ENCODE results near the gene SERPINB10. TPM values are rescaled to one million over a fixed set of nuclear protein-coding genes. Genes with fewer than 3 reads are reported as not detected.

The SERPINB10 gene, protein sequence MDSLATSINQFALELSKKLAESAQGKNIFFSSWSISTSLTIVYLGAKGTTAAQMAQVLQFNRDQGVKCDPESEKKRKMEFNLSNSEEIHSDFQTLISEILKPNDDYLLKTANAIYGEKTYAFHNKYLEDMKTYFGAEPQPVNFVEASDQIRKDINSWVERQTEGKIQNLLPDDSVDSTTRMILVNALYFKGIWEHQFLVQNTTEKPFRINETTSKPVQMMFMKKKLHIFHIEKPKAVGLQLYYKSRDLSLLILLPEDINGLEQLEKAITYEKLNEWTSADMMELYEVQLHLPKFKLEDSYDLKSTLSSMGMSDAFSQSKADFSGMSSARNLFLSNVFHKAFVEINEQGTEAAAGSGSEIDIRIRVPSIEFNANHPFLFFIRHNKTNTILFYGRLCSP
- not detected in 2 replicates for total RNA-seq

GRCh38 chr18:63907664-63908063, at the start of gene SERPINB10:
TSS of gene SERPINB10 (plus strand) at chr18:63907958. CDS start at chr18:63915511, 7,553 bp downstream.
- DNase-seq, result no peak

GRCh38 chr18:63858456-63858855, 49.3 kb upstream of the SERPINB10 start:
- no peak for DNase-seq

DNA sequence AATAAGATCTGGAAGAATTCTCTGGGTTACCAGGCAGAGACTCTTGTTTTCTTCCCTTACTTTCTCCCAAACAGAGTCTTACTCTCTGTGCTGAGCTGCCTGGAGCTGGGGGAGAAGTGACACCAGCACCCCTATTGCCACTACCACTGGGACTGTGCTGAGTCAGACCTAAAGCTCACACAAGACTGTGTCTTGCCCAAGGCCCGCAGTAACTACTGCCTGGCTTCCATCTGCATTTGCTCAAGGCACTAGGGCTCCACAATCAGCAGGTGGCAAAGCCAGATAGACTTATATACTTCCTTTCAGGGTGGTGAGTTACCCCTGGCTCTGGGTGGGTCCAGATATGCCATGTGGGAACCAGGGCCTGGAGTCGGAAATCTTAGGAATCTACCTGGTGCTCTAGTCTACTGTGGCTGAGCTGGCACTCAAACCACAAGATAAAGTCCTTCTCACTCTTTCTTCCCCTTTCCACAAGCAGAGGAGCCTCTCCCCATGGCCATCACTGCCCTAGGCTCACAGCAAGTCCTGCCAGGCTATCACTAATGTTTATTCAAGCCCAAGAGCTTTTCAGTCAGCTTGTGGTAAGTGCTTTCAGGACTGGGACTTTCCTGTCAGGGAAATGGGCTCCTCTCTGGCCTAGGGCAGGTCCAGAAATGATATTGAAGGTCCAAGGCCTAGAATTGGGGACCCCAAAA, 47.8 kb upstream of the SERPINB10 start:
- DNase-seq, result no peak

DNA sequence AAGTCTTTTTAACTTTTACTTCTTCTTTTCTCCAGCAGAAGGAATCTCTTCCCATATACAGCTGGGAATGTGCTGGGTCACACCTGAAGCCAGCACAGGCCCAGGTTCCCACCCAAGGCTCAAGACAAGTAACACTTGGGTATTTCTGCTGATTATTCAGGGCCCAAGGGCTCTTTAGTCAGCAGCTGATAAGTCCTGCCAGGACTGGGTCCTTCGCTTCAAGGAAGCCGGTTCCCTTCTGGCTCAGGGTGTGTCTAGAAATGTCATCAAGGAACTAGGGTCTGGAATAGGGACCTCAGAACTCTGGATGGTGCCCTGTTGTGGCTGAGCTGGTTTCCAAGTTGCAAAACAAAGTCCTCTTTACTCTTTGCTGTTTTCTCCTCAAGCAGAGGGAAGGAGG, 47.2 kb upstream of the SERPINB10 start:
- no peak for DNase-seq

GRCh38 chr18:63867368-63868125, 40.2 kb upstream of the SERPINB10 start:
- no peak for DNase-seq

- DNase-seq, result no peak
Measured at GRCh38 chr18:63868546-63868945, 39.2 kb upstream of the SERPINB10 start.

DNA sequence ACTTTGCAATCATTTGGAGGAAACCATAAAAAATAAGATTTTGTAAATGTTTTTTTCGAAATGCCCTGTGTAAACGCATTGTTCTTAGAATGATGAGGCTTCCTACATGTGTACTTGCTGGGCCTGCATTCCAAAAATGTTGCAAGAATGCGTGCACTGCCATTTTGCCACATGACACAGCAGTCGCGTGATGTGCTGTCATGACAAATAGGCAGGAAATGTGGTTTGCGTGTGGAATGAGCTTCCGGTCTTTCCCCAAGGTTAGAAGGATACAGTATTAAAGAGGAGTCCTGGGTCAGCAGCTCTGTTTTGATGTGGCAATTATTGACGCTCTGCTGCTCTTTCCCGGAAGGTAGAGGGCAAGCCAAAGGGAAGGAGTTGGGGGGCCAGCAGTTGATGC, 38.4 kb upstream of the SERPINB10 start:
- peak; percentile 25 for DNase-seq

- no peak for DNase-seq
Measured at GRCh38 chr18:63869851-63870250, 37.9 kb upstream of the SERPINB10 start.

- DNase-seq, result no peak
Measured at GRCh38 chr18:63871836-63872235, 35.9 kb upstream of the SERPINB10 start.

- DNase-seq, result no peak
Measured at GRCh38 chr18:63872586-63872985, 35.2 kb upstream of the SERPINB10 start.

GRCh38 chr18:63878343-63878742, 29.4 kb upstream of the SERPINB10 start:
- no peak for DNase-seq

DNA sequence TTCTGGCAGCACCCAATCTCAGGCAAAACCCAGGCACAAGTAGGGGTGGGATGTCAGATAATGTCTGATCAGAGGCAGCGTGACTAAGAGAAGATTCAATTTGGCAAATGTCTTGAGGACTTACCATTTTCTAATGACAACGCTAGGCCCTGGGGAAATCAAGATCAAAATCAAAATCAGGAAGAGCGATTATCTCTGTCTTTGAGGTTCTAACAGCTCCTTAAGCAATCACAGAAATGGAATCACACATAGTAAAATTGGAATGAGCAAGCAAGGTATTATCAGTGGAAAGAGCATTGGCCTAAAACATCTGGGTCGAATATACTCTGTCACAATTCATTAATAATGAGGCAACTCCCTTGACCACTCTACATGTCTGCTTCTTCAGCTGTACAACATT, 28.8 kb upstream of the SERPINB10 start:
- DNase-seq, result no peak

DNA sequence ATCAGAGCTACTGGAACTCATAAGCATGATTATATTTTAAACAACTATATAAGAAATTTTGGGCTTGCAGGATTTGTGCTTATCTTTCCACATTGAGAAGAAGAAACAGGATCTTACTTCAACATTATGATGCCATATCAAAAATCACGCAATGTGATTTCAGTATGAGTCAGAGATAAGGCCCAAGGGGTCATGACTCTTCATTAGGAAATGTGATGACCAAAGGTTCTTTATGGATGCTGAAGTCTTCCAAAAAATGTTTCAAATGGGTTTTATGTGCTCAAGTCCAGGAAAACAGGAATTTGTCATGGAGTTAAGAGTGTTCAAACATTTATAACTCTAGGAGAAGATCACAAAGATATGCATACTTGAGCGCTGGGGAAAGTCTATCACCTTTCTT, 28.0 kb upstream of the SERPINB10 start:
- DNase-seq, result peak; percentile 37

- DNase-seq, result peak; percentile 30
Measured at GRCh38 chr18:63881851-63882250, 25.9 kb upstream of the SERPINB10 start.

- peak; percentile 75 for DNase-seq
Measured at GRCh38 chr18:63882333-63883141, 25.2 kb upstream of the SERPINB10 start.

GRCh38 chr18:63883617-63884016, 24.1 kb upstream of the SERPINB10 start:
- no peak for DNase-seq

GRCh38 chr18:63887424-63887823, 20.3 kb upstream of the SERPINB10 start, which contains the start of gene SERPINB2:
TSS of gene SERPINB2 (plus strand) at chr18:63887705. CDS start at chr18:63891445, 3,740 bp downstream.
- no peak for DNase-seq

- no peak for DNase-seq
Measured at GRCh38 chr18:63888470-63889190, 19.1 kb upstream of the SERPINB10 start.

- no peak for DNase-seq
Measured at GRCh38 chr18:63889626-63890025, 18.1 kb upstream of the SERPINB10 start.

DNA sequence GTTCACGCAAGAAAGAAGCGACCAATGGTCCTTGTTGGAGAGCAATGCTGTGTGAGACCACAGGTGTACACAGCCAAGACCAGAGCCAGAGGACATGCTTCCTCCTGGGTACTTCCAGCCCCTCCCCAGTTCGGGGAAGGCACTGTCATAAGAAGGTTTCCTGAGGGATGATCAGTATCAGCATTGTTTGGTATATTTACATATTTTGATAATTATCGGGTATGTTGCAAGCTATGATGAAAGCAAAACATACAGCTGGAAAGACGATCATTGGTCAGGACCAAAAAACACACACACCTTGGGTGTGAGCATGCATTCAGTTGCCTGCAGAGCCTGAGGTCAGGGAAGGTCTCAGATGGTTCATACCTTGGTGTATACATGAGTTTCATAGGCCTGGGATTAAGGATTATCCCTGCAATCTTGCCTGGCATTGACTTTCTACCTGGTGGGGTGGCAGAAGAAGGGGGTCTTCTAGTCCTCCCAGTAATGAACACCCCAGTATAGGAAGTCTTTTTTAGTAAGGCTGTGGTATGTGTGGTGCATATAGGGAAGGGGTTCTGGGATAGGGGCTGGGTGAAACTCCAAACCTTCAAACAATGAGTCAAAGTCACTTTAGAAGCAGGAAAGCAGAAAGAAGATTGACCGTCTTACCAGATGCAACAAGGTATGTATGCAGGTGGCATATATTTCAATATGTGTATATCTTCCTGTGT, 17.4 kb upstream of the SERPINB10 start:
- DNase-seq, result no peak

- DNase-seq, result peak; percentile 44
Measured at GRCh38 chr18:63890950-63891304, 16.8 kb upstream of the SERPINB10 start.
